Thyroid gland (tissue), 4 donors: Measurements from ENCODE around the gene LYZL1.

Experiments
- CTCF ChIP-seq, 6 experiments: fragments of 200-600 bp in 3 of 6; fragments of 450-650 bp in 3 of 6; sonication (generic) in 3 of 6; IDR thresholded peaks; one replicate each; pipeline ENCODE4 v1.5.1; 2016 to 2019; ENCODE audit warnings: antibody characterized with exemption in 6 of 6, mild to moderate bottlenecking in 2 of 6, inconsistent platforms in 1 of 6, moderate library complexity in 1 of 6
- POLR2A ChIP-seq, 2 donors: fragments of 450-650 bp; IDR thresholded peaks; one replicate each; pipeline ENCODE4 v1.6.1; 2017; ENCODE audit warnings: antibody characterized with exemption in 2 of 2, mild to moderate bottlenecking in 2 of 2, moderate library complexity in 1 of 2

- TF ChIP-seq CTCF (IDR thresholded peaks at IDR 0.05) (no peak), POLR2A (IDR thresholded peaks at IDR 0.05) (no peak)
These were observed 20.6 kb downstream of the LYZL1 start for GRCh38 chr10:29309465-29309864.
